GM23338 (cell line): ENCODE results near the gene GHRHR. TPM values are rescaled to one million over a fixed set of nuclear protein-coding genes. Genes with fewer than 3 reads are reported as not detected.

Experiments
- ATAC-seq: fragments of 200-7000 bp; cut with Tn5 transposase; 3 replicates; pipeline ENCODE4 v1.9.1; 2020
- DNase-seq: peaks from one replicate; pipeline ENCODE4 v3.0.0-alpha.2; 2015; ENCODE audit warnings: low spot score
- H2AFZ ChIP-seq: fragments of 200-600 bp; sonication (generic); 2 replicates; pipeline ENCODE4 v1.8.0; 2016; ENCODE audit warnings: antibody characterized with exemption, mild to moderate bottlenecking, moderate library complexity
- H3F3A ChIP-seq: fragments of 200-600 bp; sonication (generic); replicated peaks from 2 replicates; pipeline ENCODE4 v1.8.0; 2017; ENCODE audit warnings: antibody characterized with exemption, mixed run types, low read depth
- H3K27ac ChIP-seq: fragments of 200-600 bp; sonication (generic); 2 replicates; pipeline ENCODE4 v1.6.1; 2016; ENCODE audit warnings: low read depth
- H3K27me3 ChIP-seq: fragments of 200-600 bp; sonication (generic); 2 replicates; pipeline ENCODE4 v1.8.0; 2016; ENCODE audit warnings: mild to moderate bottlenecking, mixed run types, moderate library complexity; ENCODE audit not compliant: insufficient read depth
- H3K36me3 ChIP-seq: fragments of 200-600 bp; sonication (generic); 2 replicates; pipeline ENCODE4 v1.8.0; 2016; ENCODE audit warnings: mild to moderate bottlenecking; ENCODE audit not compliant: insufficient read depth
- H3K4me1 ChIP-seq: fragments of 200-600 bp; sonication (generic); 2 replicates; pipeline ENCODE4 v1.8.0; 2016; ENCODE audit warnings: mild to moderate bottlenecking, moderate library complexity; ENCODE audit not compliant: insufficient read depth
- H3K4me2 ChIP-seq: fragments of 200-600 bp; sonication (generic); 2 replicates; pipeline ENCODE4 v1.7.1; 2017; ENCODE audit warnings: mixed run types
- H3K4me3 ChIP-seq: fragments of 200-600 bp; sonication (generic); 2 replicates; pipeline ENCODE4 v1.6.1; 2016; ENCODE audit warnings: mixed run types
- H3K79me2 ChIP-seq: fragments of 200-600 bp; sonication (generic); replicated peaks from 2 replicates; pipeline ENCODE4 v1.8.0; 2017; ENCODE audit warnings: mild to moderate bottlenecking; ENCODE audit not compliant: insufficient read depth
- H3K9me2 ChIP-seq: fragments of 200-600 bp; sonication (generic); 2 replicates; pipeline ENCODE4 v1.8.0; 2017; ENCODE audit not compliant: insufficient read depth
- H4K20me1 ChIP-seq: fragments of 200-600 bp; sonication (generic); replicated peaks from 2 replicates; pipeline ENCODE4 v1.8.0; 2017; ENCODE audit warnings: mild to moderate bottlenecking; ENCODE audit not compliant: insufficient read depth
- H3K27ac Mint-ChIP-seq: 2 replicates; pipeline ENCODE4 v1.8.0; 2020; ENCODE audit warnings: inconsistent platforms, mild to moderate bottlenecking, moderate library complexity, mixed read lengths
- H3K27me3 Mint-ChIP-seq: 3 replicates; pipeline ENCODE4 v1.8.0; 2022; ENCODE audit warnings: low read depth, mild to moderate bottlenecking, moderate library complexity, mixed read lengths, inconsistent platforms; ENCODE audit not compliant: insufficient read depth, poor library complexity
- H3K36me3 Mint-ChIP-seq: 3 replicates; pipeline ENCODE4 v1.8.0; 2021; ENCODE audit warnings: low read depth, mild to moderate bottlenecking, inconsistent platforms, moderate library complexity, mixed read lengths
- H3K4me1 Mint-ChIP-seq: 3 replicates; pipeline ENCODE4 v1.8.0; 2020; ENCODE audit warnings: mild to moderate bottlenecking, inconsistent platforms, mixed read lengths
- H3K4me3 Mint-ChIP-seq: 3 replicates; pipeline ENCODE4 v1.8.0; 2021; ENCODE audit warnings: moderate library complexity, mild to moderate bottlenecking, inconsistent platforms, mixed read lengths
- H3K9me3 Mint-ChIP-seq: 3 replicates; pipeline ENCODE4 v1.8.0; 2020; ENCODE audit warnings: moderate library complexity, mild to moderate bottlenecking, inconsistent platforms, mixed read lengths
- CREB1 ChIP-seq: fragments of 250-450 bp; sonication (Bioruptor Pico); IDR thresholded peaks from 2 replicates; pipeline ENCODE4 v1.5.0; 2020; ENCODE audit warnings: low read depth, mild to moderate bottlenecking, moderate library complexity
- CTCF ChIP-seq, 2 experiments: fragments of 200-600 bp in 1 of 2; sonication (generic) in 1 of 2; conservative IDR thresholded peaks; 2 replicates each; pipeline versions ENCODE4 v1.5.1 to v1.6.1; 2016 to 2017; ENCODE audit warnings: antibody characterized with exemption in 2 of 2, low read depth in 2 of 2, mild to moderate bottlenecking in 2 of 2, moderate library complexity in 1 of 2
- ETS1 ChIP-seq: IDR thresholded peaks from 2 replicates; pipeline ENCODE4 v1.6.1; 2016; ENCODE audit warnings: antibody characterized with exemption
- EZH2 ChIP-seq: fragments of 200-600 bp; sonication (generic); IDR thresholded peaks from one replicate; pipeline ENCODE4 v1.8.0; 2017; ENCODE audit warnings: antibody characterized with exemption, mild to moderate bottlenecking, low read depth; ENCODE audit not compliant: unreplicated experiment
- EZH2phosphoT487 ChIP-seq: fragments of 200-600 bp; sonication (generic); IDR thresholded peaks from one replicate; pipeline ENCODE4 v1.8.1; 2018; ENCODE audit warnings: antibody characterized with exemption; ENCODE audit not compliant: unreplicated experiment
- JUNB ChIP-seq: IDR thresholded peaks from one replicate; pipeline ENCODE4 v1.6.1; 2016; ENCODE audit warnings: antibody characterized with exemption; ENCODE audit not compliant: unreplicated experiment
- NANOG ChIP-seq: IDR thresholded peaks from 2 replicates; pipeline ENCODE4 v1.6.1; 2016; ENCODE audit warnings: antibody characterized with exemption, borderline replicate concordance
- POLR2AphosphoS5 ChIP-seq: IDR thresholded peaks from 2 replicates; pipeline ENCODE4 v1.6.1; 2016; ENCODE audit warnings: antibody characterized with exemption, low read depth
- STAT1 ChIP-seq: IDR thresholded peaks from one replicate; pipeline ENCODE4 v1.6.1; 2016; ENCODE audit warnings: antibody characterized with exemption; ENCODE audit not compliant: unreplicated experiment
- ZNF114 ChIP-seq: fragments of 250-450 bp; sonication (Bioruptor Pico); IDR thresholded peaks from 2 replicates; pipeline ENCODE4 v1.5.0; 2020; ENCODE audit warnings: mild to moderate bottlenecking, moderate library complexity
- ZNF331 ChIP-seq: fragments of 250-450 bp; sonication (Bioruptor Pico); IDR thresholded peaks from 2 replicates; pipeline ENCODE4 v1.5.0; 2020; ENCODE audit warnings: low read depth, mild to moderate bottlenecking, moderate library complexity
- polyA plus RNA-seq: library from polyadenylated mRNA; unstranded; fragments of >200 nt; fragmentation: Nextera tagmentation; extraction: Ambion mirVana; gene quantifications from 2 replicates; pipeline ENCODE4 v1.2.1, GENCODE V29; 2016
- total RNA-seq: library from RNA; depleted of rRNA; stranded (reverse); fragments of >200 nt; shearing (Covaris generic); gene quantifications from 2 replicates; pipeline ENCODE4 v1.2.3, GENCODE V29; 2014
- TF ChIP-seq, protein P1 (sequence below): fragments of 250-450 bp; sonication (Bioruptor Pico); IDR thresholded peaks from 2 replicates; pipeline ENCODE4 v1.5.0; 2020; ENCODE audit warnings: mild to moderate bottlenecking, moderate library complexity
- TF ChIP-seq, protein P2 (sequence below): IDR thresholded peaks from one replicate; pipeline ENCODE4 v1.6.1; 2018; ENCODE audit warnings: antibody characterized with exemption; ENCODE audit not compliant: unreplicated experiment

Gene GHRHR
- total and polyA plus RNA-seq, 2 experiments from 2014 or later, result 2.2 TPM; not detected in 1

DNA sequence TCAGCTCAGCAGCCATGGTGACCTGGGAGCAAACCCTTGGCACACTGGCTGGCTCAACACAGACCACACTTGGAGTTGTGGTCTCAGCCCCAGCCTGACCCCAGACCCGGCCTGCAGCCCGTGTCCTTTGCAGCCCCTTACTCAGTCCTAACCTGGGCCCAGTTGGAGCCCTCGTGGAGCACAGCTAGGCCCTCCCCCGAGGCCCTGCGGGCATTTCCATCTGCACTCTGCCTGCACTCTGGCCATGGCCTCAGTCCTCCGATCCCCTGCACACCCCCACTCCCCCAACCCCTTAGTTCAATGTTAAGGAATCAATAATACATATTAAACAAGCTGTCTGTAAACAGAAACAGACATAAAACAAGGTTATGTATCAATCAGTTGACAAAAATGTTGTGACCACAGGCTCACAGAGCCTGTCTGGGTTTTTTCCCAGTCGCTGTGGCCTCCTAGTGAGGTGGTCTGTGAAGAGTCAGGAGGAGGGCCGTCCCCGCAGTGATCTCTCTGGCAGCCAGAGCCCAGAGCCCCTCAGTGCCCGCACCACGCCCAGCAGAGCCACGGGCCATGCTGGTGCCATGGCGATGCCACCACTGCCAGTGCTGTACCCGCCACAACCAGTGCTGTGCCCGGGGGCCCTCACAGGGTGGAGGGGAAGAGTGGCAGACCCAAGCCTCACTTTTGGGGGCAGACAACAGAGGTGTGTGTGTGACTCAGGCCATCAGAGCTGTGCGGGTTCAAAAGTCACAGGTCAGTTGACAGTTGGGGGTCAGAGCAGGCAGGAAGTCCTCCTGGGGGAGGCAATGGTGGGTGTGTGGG, 25.5 kb downstream of the GHRHR start:
- DNase-seq, result no peak
- peaks cover 13% of the 10 kb centered on the region for H3K36me3 Mint-ChIP-seq

More for the DNA sequence above, 25.5 kb downstream of the GHRHR start:
- no peaks in the 10 kb centered on the region for H3K9me2 ChIP-seq
- Mint-ChIP-seq H3K4me3 (no peak overlapping the region; the same call in 2 of the 3 replicates), H3K27ac (no peak overlapping the region), H3K4me1 (peaks cover 57% of the 10 kb centered on the region), H3K27me3 (peaks cover 26% of the 10 kb centered on the region), H3K9me3 (peaks cover 7% of the 10 kb centered on the region)
- TF ChIP-seq, protein P1, sequence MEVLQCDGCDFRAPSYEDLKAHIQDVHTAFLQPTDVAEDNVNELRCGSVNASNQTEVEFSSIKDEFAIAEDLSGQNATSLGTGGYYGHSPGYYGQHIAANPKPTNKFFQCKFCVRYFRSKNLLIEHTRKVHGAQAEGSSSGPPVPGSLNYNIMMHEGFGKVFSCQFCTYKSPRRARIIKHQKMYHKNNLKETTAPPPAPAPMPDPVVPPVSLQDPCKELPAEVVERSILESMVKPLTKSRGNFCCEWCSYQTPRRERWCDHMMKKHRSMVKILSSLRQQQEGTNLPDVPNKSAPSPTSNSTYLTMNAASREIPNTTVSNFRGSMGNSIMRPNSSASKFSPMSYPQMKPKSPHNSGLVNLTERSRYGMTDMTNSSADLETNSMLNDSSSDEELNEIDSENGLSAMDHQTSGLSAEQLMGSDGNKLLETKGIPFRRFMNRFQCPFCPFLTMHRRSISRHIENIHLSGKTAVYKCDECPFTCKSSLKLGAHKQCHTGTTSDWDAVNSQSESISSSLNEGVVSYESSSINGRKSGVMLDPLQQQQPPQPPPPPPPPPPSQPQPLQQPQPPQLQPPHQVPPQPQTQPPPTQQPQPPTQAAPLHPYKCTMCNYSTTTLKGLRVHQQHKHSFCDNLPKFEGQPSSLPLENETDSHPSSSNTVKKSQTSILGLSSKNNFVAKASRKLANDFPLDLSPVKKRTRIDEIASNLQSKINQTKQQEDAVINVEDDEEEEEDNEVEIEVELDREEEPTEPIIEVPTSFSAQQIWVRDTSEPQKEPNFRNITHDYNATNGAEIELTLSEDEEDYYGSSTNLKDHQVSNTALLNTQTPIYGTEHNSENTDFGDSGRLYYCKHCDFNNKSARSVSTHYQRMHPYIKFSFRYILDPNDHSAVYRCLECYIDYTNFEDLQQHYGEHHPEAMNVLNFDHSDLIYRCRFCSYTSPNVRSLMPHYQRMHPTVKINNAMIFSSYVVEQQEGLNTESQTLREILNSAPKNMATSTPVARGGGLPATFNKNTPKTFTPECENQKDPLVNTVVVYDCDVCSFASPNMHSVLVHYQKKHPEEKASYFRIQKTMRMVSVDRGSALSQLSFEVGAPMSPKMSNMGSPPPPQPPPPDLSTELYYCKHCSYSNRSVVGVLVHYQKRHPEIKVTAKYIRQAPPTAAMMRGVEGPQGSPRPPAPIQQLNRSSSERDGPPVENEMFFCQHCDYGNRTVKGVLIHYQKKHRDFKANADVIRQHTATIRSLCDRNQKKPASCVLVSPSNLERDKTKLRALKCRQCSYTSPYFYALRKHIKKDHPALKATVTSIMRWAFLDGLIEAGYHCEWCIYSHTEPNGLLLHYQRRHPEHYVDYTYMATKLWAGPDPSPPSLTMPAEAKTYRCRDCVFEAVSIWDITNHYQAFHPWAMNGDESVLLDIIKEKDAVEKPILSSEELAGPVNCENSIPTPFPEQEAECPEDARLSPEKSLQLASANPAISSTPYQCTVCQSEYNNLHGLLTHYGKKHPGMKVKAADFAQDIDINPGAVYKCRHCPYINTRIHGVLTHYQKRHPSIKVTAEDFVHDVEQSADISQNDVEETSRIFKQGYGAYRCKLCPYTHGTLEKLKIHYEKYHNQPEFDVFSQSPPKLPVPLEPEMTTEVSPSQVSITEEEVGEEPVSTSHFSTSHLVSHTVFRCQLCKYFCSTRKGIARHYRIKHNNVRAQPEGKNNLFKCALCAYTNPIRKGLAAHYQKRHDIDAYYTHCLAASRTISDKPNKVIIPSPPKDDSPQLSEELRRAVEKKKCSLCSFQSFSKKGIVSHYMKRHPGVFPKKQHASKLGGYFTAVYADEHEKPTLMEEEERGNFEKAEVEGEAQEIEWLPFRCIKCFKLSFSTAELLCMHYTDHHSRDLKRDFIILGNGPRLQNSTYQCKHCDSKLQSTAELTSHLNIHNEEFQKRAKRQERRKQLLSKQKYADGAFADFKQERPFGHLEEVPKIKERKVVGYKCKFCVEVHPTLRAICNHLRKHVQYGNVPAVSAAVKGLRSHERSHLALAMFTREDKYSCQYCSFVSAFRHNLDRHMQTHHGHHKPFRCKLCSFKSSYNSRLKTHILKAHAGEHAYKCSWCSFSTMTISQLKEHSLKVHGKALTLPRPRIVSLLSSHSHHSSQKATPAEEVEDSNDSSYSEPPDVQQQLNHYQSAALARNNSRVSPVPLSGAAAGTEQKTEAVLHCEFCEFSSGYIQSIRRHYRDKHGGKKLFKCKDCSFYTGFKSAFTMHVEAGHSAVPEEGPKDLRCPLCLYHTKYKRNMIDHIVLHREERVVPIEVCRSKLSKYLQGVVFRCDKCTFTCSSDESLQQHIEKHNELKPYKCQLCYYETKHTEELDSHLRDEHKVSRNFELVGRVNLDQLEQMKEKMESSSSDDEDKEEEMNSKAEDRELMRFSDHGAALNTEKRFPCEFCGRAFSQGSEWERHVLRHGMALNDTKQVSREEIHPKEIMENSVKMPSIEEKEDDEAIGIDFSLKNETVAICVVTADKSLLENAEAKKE, result no peak
- TF ChIP-seq ETS1 (no peak), EZH2phosphoT487 (no peak), CREB1 (CRISPR knock-in tag) (no peak), POLR2AphosphoS5 (no peak), STAT1 (no peak), EZH2 (no peak), ZNF331 (CRISPR knock-in tag) (no peak), JUNB (no peak), CTCF (conservative IDR thresholded peaks at IDR 0.05; ENCODE audit: low read depth in 2 of 2) (no peak), ZNF114 (no peak), NANOG (no peak)
- TF ChIP-seq, protein P2, sequence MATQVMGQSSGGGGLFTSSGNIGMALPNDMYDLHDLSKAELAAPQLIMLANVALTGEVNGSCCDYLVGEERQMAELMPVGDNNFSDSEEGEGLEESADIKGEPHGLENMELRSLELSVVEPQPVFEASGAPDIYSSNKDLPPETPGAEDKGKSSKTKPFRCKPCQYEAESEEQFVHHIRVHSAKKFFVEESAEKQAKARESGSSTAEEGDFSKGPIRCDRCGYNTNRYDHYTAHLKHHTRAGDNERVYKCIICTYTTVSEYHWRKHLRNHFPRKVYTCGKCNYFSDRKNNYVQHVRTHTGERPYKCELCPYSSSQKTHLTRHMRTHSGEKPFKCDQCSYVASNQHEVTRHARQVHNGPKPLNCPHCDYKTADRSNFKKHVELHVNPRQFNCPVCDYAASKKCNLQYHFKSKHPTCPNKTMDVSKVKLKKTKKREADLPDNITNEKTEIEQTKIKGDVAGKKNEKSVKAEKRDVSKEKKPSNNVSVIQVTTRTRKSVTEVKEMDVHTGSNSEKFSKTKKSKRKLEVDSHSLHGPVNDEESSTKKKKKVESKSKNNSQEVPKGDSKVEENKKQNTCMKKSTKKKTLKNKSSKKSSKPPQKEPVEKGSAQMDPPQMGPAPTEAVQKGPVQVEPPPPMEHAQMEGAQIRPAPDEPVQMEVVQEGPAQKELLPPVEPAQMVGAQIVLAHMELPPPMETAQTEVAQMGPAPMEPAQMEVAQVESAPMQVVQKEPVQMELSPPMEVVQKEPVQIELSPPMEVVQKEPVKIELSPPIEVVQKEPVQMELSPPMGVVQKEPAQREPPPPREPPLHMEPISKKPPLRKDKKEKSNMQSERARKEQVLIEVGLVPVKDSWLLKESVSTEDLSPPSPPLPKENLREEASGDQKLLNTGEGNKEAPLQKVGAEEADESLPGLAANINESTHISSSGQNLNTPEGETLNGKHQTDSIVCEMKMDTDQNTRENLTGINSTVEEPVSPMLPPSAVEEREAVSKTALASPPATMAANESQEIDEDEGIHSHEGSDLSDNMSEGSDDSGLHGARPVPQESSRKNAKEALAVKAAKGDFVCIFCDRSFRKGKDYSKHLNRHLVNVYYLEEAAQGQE, result no peak
- H4K20me1 ChIP-seq, result no peaks in the 10 kb centered on the region
- H3K4me1 ChIP-seq, result peaks cover 45% of the 10 kb centered on the region
- H3F3A ChIP-seq, result 0 out of 2 replicates have a peak, but pooled peaks cover 1% of the 10 kb centered on the region
- no peak overlapping the region for H3K4me3 ChIP-seq
- H3K27me3 ChIP-seq, result peaks cover 6% of the 10 kb centered on the region
- H3K4me2 ChIP-seq, result no peak overlapping the region; the same call in 1 of the 2 replicates
- H3K36me3 ChIP-seq, result no peaks in the 10 kb centered on the region
- no peak overlapping the region for H3K27ac ChIP-seq
- H2AFZ ChIP-seq, result no peak overlapping the region
- no peak for ATAC-seq
- no peaks in the 10 kb centered on the region for H3K79me2 ChIP-seq
